ENCODE data around the gene ERMN. TPM values are rescaled to one million over a fixed set of nuclear protein-coding genes. Genes with fewer than 3 reads are reported as not detected.

The ERMN gene
- total RNA-seq, 3 donors from 2014 or later (not counting 1 experiment from before 2014, with no cell fraction given), result 13.5 to 14.4 (median 14.0) TPM

- 90% methylated on average over 2 of the region's 2 CpGs for WGBS (ENCODE audit: insufficient coverage)
- no peaks in the 10 kb centered on the region for H3K36me3 ChIP-seq (ENCODE audit: control insufficient read depth, insufficient read depth, low read length)
- Mint-ChIP-seq H3K36me3 (no peaks in the 10 kb centered on the region), H3K9me3 (no peaks in the 10 kb centered on the region), H3K27me3 (ENCODE audit: low read depth in 2 of 2) (peaks cover 11 to 33% of the 10 kb centered on the region in 2 donors), H3K27ac (no peak overlapping the region), H3K4me3 (no peak overlapping the region), H3K4me1 (no peaks in the 10 kb centered on the region)
- no peak overlapping the region for H3K4me3 ChIP-seq (ENCODE audit: low read length)
- ATAC-seq (no peak), DNase-seq (no peak)
- no peaks in the 10 kb centered on the region for H3K9me3 ChIP-seq (ENCODE audit: control insufficient read depth, insufficient read depth, low read length)
- H3K27ac ChIP-seq (ENCODE audit: low read length), result no peak overlapping the region
- intact Hi-C loops (cut with micrococcal nuclease), result no loop called here
- H3K27me3 ChIP-seq (ENCODE audit: control insufficient read depth, insufficient read depth, low read length), result no peaks in the 10 kb centered on the region
- no peaks in the 10 kb centered on the region for H3K4me1 ChIP-seq (ENCODE audit: control insufficient read depth, insufficient read depth, low read length)
- no peak for TF ChIP-seq CTCF (IDR thresholded peaks at IDR 0.05)
These were observed 24.3 kb downstream of the ERMN start for GRCh38 chr2:157301307-157301706.

- Histone ChIP-seq H3K4me1 (ENCODE audit: control insufficient read depth, insufficient read depth, low read length) (no peaks in the 10 kb centered on the region), H3K27ac (ENCODE audit: low read length) (no peak overlapping the region), H3K9me3 (ENCODE audit: control insufficient read depth, insufficient read depth, low read length) (no peaks in the 10 kb centered on the region), H3K36me3 (ENCODE audit: control insufficient read depth, insufficient read depth, low read length) (no peaks in the 10 kb centered on the region), H3K27me3 (ENCODE audit: control insufficient read depth, insufficient read depth, low read length) (no peaks in the 10 kb centered on the region), H3K4me3 (ENCODE audit: low read length) (no peak overlapping the region)
- DNase-seq (no peak), ATAC-seq (no peak)
- peaks cover 6 to 23% of the 10 kb centered on the region in 2 donors for H3K27me3 Mint-ChIP-seq (ENCODE audit: low read depth in 2 of 2)
- intact Hi-C loops (cut with micrococcal nuclease), result no loop called here
- 93% methylated on average over 4 of the region's 4 CpGs for WGBS (ENCODE audit: insufficient coverage)
- no peaks in the 10 kb centered on the region for H3K36me3 Mint-ChIP-seq
- no peak overlapping the region for H3K27ac Mint-ChIP-seq
- no peaks in the 10 kb centered on the region for H3K9me3 Mint-ChIP-seq
- no peak overlapping the region for H3K4me3 Mint-ChIP-seq
- peaks cover 0 to 6% of the 10 kb centered on the region in 2 donors for H3K4me1 Mint-ChIP-seq
- no peak for TF ChIP-seq CTCF (IDR thresholded peaks at IDR 0.05)
These were observed 28.7 kb downstream of the ERMN start for GRCh38 chr2:157296958-157297357.

- H3K4me1 ChIP-seq (ENCODE audit: control insufficient read depth, insufficient read depth, low read length), result no peaks in the 10 kb centered on the region
- H3K4me3 ChIP-seq (ENCODE audit: low read length), result no peak overlapping the region
- no peaks in the 10 kb centered on the region for H3K27me3 ChIP-seq (ENCODE audit: control insufficient read depth, insufficient read depth, low read length)
- no peak overlapping the region for H3K27ac Mint-ChIP-seq
- no peaks in the 10 kb centered on the region for H3K9me3 Mint-ChIP-seq
- no peak overlapping the region for H3K27ac ChIP-seq (ENCODE audit: low read length)
- H3K36me3 ChIP-seq (ENCODE audit: control insufficient read depth, insufficient read depth, low read length), result no peaks in the 10 kb centered on the region
- TF ChIP-seq CTCF (IDR thresholded peaks at IDR 0.05), result no peak
- 60% methylated on average over 1 of the region's 1 CpG for WGBS (ENCODE audit: insufficient coverage)
- peaks cover 0 to 6% of the 10 kb centered on the region in 2 donors for H3K4me1 Mint-ChIP-seq
- intact Hi-C loops (cut with micrococcal nuclease), result no loop called here
- no peak overlapping the region for H3K4me3 Mint-ChIP-seq
- H3K27me3 Mint-ChIP-seq (ENCODE audit: low read depth in 2 of 2), result peaks cover 6 to 21% of the 10 kb centered on the region in 2 donors
- H3K9me3 ChIP-seq (ENCODE audit: control insufficient read depth, insufficient read depth, low read length), result no peaks in the 10 kb centered on the region
- ATAC-seq (no peak), DNase-seq (no peak)
- no peaks in the 10 kb centered on the region for H3K36me3 Mint-ChIP-seq
These were observed 29.1 kb downstream of the ERMN start for GRCh38 chr2:157296490-157296889.

GRCh38 chr2:157292853-157293252 is 32.8 kb downstream of the ERMN start:
- Mint-ChIP-seq H3K9me3 (no peaks in the 10 kb centered on the region), H3K36me3 (no peaks in the 10 kb centered on the region), H3K27me3 (ENCODE audit: low read depth in 2 of 2) (peaks cover 3 to 15% of the 10 kb centered on the region in 2 donors), H3K4me3 (no peak overlapping the region), H3K4me1 (peaks cover 0 to 6% of the 10 kb centered on the region in 2 donors), H3K27ac (no peak overlapping the region)
- H3K27me3 ChIP-seq (ENCODE audit: control insufficient read depth, insufficient read depth, low read length), result no peaks in the 10 kb centered on the region
- intact Hi-C loops (cut with micrococcal nuclease), result no loop called here
- no peaks in the 10 kb centered on the region for H3K9me3 ChIP-seq (ENCODE audit: control insufficient read depth, insufficient read depth, low read length)
- ATAC-seq, result no peak
- no peaks in the 10 kb centered on the region for H3K36me3 ChIP-seq (ENCODE audit: control insufficient read depth, insufficient read depth, low read length)
- no peak for DNase-seq
- 89% methylated on average over 5 of the region's 5 CpGs for WGBS (ENCODE audit: insufficient coverage)
- no peak overlapping the region for H3K4me3 ChIP-seq (ENCODE audit: low read length)
- H3K27ac ChIP-seq (ENCODE audit: low read length), result no peak overlapping the region
- no peak for TF ChIP-seq CTCF (IDR thresholded peaks at IDR 0.05)
- H3K4me1 ChIP-seq (ENCODE audit: control insufficient read depth, insufficient read depth, low read length), result no peaks in the 10 kb centered on the region
